NT2/D1 (cell line): ENCODE results near the gene TMEM126B.

ENCODE experiments used
- YY1 ChIP-seq: IDR thresholded peaks from 2 replicates; pipeline ENCODE4 v1.6.1; 2011; ENCODE audit not compliant: insufficient read length, insufficient read depth
- ZNF274 ChIP-seq: IDR thresholded peaks from 2 replicates; pipeline ENCODE4 v1.6.1; 2011; ENCODE audit warnings: mild to moderate bottlenecking, low read depth, low read length

DNA sequence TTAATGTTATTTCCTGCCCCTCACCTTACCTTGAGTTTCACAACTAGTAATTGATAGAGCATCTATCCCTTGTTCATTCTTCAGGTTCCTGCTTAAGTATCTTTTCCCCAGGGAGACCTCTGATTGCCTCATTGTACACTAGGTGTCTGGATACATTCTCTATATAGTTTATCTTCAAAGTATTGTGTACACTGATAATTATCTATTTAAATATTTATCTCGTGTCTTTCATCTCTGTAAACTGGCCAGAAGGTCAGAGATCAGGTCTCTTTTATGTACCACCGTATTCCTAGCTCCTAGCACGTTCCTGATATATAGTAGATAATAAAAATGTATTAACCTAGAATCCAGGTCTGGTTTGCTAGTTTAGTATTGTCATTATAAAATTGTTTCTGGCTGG, 6.4 kb downstream of the TMEM126B start:
- no peak for TF ChIP-seq YY1
- TF ChIP-seq ZNF274: no peak
